Measurements from ENCODE around the gene WHAMM.
A peak's percentile ranks its signal among the peaks of the same experiment; 100 is the strongest.
"Not testable (repeated sequence)": the region's sequence is repeated elsewhere in the genome, so short reads cannot be mapped to it uniquely, and the experiment has no call there.

Gene WHAMM

GRCh38 chr15:82809308-82810060, at the start of gene WHAMM:
Gene WHAMM (plus strand): TSS chr15:82809628. CDS start chr15:82809727, 99 bp downstream.
- DNase-seq: peak; percentile 98

DNA sequence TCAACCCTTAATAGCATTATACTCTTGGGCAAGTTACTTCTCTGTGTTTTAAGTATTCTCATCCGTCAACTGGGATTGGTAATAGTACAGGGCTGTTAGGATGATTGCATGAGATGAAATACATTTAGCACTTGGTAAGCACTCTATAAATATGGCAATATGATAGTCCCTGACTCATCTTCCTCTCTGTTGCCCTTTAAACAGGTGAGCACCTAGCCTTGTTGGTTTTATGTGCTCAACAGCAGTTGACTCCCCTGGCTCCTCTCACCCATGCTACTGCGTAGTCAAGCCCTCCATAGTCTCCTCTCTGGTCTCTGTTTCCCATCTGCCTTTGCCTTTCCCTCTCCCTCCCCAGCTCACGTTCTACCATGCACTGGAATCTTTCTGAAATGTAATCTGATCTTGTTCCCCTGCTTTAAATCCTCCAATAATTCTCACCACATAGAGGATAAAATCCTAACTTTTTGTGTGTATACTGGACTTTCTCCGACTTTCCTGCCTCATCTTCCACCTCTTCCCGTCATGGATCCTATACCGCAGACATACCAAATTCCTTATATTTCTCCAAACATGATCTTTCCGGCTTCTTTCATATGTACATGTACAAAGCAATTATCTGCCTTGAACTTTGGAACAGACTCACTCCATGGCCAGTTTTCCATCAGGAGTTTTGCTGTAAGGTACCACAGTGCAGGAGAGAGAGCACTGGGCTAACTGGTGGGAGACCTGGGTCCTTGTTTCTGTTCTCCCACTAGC, 45.9 kb upstream of the WHAMM start:
- no peak for DNase-seq

GRCh38 chr15:82764117-82764490, 45.3 kb upstream of the WHAMM start:
- DNase-seq: no peak

DNA sequence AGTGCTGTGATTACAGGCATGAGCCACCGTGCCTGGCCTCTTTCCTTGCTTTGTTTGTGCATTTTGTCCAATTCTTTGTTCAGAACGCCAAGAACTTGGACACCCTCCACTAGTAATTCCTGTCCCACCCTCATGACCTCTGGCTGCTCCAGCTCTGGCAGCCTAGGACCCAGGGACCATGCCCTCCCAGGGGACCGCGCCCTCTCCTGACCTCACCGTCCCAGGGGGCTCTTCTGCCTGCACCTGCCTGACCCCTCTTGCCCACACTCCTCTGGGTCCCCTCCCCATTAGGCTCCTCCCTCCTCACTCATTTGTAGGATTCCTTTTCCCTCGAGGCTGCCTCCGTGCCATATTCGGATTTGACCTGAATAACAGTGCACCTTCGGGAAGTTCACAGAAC, 44.7 kb upstream of the WHAMM start:
- DNase-seq: no peak

GRCh38 chr15:82766201-82766600, 43.2 kb upstream of the WHAMM start:
- not testable (repeated sequence) for DNase-seq

DNA sequence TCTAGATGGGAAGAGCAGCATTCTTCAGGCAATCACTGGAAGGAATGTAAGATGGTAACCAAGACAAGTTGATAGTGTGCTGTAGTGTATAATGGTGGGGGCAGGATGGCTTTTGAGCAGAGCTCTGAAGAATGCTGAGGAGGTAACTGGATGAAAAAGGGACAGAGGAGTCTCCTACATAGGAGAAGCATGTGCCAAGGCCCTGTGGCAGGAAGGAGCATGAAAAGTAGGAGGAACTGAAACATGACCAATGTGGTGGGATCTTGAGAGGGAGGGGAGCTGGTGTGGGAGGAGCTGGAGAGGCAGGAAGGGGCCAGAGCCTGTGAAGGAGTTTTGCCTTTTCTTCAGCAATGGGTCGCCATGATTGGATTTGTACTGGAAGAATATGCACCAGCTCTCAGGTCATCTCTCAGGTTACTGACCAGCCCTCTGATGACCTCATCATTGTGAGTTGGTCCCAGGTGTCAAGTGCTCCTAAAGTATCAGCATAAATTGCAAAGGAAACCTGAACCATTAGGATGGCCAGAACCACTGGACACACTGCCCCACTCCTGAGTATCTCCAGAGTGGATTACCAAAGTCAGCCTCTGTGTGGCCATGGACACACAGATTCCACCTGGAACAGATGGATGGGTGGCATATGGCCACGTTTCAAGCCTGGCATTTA, 42.1 kb upstream of the WHAMM start:
- no peak for DNase-seq

GRCh38 chr15:82768414-82769054, 40.9 kb upstream of the WHAMM start:
- no peak for DNase-seq

GRCh38 chr15:82771789-82772607, 37.4 kb upstream of the WHAMM start:
- DNase-seq: no peak

DNA sequence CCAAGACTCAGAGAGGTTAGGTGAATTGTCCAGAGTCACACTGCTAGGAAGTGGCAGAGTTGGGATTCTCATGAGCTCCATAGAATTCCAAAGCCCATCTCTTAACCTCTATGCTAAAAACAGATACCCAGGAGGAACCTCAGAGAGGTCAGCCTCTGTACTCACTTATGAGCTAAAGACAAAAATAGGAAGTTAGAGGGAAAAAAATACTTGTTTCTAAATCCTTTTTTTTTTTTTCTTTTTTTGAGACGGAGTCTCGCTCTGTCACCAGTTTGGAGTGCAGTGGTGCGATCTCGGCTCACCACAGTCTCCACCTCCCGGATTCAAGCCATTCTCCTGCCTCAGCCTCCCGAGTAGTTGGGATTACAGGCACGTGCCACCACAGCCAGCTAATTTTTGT, 34.9 kb upstream of the WHAMM start:
- DNase-seq: no peak

- DNase-seq: no peak
These were observed 30.7 kb upstream of the WHAMM start for GRCh38 chr15:82778755-82779154.

DNA sequence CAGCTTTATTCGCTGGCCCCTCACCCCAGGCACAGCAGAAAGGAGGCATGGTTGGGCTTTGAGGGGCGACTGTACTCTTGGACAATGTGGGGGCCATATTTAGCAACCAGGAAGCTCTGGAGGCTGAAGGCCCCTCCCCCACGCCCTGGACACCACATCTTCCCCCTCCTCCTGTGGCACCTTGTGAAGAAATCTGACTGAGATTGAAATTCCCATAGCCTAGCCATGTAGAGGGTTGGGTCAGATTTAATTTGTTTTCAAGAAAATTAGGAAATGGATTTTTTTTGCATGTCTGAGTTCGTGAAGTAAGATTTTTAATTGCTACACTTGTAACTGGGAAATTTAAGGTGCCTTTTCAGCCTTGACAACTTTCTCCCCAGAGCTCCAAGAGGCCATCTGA, 28.1 kb upstream of the WHAMM start:
- DNase-seq: no peak

DNA sequence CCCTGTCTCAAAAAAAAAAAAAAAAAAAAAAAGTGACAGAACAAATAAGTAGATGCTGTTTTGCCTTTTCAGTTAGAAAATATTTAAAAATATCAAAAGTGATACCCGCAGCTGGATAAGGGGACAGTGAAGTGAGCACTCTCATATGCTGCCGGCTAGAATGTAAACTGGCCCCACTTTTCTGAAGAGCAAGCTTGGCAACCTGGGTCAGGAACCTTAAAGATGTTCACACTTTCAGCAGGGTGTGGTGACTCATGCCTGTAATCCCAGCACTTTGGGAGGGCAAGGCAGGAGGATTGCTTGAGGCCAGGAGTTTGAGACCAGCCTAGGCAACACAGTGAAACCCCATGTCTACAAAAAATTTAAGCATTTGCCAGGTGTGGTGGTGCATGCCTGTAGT, 20.9 kb upstream of the WHAMM start:
- DNase-seq: no peak

DNA sequence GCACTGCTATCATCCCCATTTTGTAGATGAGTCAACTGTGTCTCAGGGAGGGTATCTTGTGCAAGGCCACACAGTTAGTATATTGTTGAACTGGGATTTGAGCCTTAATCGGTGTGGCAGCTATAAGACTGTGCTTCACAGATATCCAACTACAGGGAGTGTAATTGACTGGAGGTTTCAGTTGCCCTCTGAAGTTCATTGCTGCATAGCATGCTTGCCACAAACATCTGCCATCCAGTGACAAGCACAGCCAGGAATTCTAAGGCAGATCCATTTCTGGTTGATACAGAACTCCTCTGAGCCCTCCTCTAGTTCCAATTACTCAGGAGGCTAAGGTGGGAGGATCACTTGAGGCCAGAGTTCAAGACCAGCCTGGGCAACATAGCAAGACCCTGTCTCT, 19.9 kb upstream of the WHAMM start:
- no peak for DNase-seq

- DNase-seq: no peak
These were observed 19.1 kb upstream of the WHAMM start for GRCh38 chr15:82790321-82790720.

GRCh38 chr15:82792068-82792467, 17.4 kb upstream of the WHAMM start:
- DNase-seq: no peak

DNA sequence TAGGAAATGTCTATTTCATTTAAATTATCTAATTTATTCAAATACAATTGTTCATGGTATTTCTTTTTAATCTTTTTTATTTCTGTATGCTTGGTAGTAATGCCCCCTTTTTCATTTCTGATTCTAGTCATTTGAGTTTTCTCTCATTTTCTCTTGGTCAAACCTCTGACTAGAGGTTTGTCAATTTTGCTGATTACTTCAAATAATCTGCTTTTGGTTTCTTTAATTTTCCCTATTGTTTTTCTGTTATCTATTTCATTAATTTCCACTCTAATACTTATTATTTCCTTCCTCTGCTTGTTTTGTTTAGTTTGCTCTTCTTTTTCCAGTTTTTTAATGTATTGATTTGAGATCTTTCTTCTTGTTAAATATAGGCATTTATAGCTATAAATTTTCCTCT, 15.7 kb upstream of the WHAMM start:
- no peak for DNase-seq

DNA sequence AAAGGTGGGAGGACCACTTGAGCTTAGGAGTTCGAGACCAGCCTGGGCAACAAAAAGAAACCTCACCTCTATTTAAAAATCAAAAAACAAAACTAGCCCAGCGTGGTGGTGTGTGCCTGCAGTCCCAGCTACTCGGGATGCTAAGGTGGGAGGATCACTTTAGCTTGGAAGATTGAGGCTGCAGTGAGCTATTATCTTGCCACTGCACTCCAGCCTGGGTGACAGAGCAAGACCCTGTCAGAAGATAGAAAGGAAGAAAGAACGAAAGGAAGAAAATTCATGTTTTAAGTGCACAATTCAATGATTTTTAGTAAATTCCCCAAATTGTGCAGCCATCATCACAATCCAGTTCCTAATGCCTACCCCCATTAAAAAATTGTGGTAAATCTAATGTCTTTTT, 11.3 kb upstream of the WHAMM start:
- no peak for DNase-seq

DNA sequence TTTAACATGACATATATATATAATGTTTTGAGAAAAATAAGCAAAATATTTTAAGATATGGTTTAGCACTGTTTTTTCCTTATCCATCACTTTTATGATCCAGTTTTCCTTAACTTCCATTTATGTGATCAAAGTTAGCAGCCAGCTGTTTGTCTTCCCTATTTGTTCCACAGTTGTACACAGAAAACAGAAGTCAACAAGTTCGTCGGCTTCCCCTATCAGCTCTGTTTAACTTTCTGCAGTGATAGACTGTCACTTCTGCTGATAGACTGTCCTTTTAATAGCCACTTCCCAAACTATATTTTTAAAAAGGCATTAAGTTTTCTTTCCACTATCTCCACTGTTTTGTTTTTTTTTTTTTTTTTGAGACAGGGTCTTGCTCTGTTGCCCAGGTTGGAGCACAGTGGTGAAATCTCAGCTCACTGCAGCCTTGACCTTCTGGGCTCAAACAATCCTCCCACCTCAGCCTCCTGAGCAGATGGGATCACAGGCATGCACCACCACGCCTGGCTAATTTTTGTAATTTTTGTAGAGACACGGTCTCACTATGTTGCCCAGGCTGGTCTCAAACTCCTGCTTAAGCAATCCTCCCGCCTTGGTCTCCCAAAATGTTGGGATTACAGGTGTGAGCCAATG, 10.8 kb upstream of the WHAMM start:
- DNase-seq: no peak

DNA sequence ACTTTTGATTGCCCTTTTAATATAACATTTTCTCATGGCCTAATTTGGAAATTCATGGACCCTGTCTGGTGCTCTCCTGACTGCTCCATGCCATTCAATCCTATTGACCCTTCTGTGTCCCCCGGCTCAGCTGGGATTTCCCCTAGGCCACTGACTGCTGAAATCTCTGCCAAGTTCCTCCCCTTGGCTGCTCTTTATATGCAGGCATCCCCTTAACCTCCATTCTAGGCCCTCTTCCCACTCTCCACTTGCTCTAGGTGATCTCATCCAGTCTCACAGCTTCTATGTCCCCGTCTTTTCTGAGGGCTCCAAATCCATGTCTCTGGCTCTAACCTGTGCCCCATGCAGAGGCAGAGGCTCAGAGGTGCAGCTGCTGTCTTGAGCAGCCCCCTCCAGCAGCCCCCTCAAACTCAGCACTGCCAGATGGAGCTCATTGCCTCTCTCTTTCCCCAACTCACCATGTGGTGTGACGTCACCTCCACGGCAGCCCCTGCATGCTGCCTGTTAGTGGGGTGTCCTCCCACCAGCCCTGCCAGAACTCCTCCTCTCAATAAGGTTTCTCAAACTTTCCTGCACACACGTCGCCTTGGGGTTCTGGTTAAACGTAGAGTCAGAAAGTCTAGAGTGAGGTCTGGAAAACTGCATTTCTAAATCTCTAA, 10.1 kb upstream of the WHAMM start:
- DNase-seq: no peak

DNA sequence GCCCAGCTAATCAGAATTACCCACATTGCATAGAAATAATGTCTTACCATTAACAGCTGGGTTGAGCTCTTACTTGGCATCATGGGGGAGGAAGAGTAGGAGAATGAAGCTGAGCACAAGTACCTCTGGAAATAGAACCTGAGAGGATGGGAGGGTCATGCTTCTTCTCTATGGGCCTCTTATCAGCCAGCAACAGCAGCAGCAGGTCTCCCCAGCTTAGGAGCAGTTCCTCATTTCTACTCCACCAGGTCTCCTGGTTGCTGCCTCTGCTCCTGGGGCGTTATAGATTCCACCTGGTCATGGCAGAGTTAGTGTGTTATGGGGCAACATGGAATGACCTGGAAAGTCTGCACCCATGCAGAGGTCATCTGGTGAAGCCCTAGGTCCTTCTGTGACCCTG, 6.9 kb upstream of the WHAMM start:
- DNase-seq: no peak

- no peak for DNase-seq
These were observed 5.4 kb upstream of the WHAMM start for GRCh38 chr15:82803793-82804574.

Data from activated effector memory CD4-positive, alpha-beta T cell treated with anti-CD3 and anti-CD28 coated beads, Interleukin-2, amount 50 U/mL, for 16 hours (primary cell).